Sigmoid colon (tissue), 7 donors: Measurements from ENCODE around the gene FBLN1. TPM values are rescaled to one million over a fixed set of nuclear protein-coding genes. Genes with fewer than 3 reads are reported as not detected.
A peak's percentile ranks its signal among the peaks of the same experiment; 100 is the strongest.
"Not testable (repeated sequence)": the region's sequence is repeated elsewhere in the genome, so short reads cannot be mapped to it uniquely, and the experiment has no call there.

Source experiments
- DNase-seq: peaks from one replicate; pipeline ENCODE4 v3.0.0-alpha.2; 2019
- H3K27ac ChIP-seq, 4 donors: fragments of 200-600 bp; sonication (generic); one replicate each; pipeline ENCODE4 v1.5.1; 2016 to 2019; ENCODE audit warnings: mild to moderate bottlenecking in 1 of 4
- H3K27me3 ChIP-seq, 3 donors: fragments of 200-600 bp; sonication (generic); one replicate each; pipeline ENCODE4 v1.5.1; 2019; ENCODE audit warnings: mild to moderate bottlenecking in 1 of 3
- H3K36me3 ChIP-seq, 4 donors: fragments of 200-600 bp; sonication (generic); one replicate each; pipeline ENCODE4 v1.5.1; 2016 to 2019
- H3K4me1 ChIP-seq, 4 donors: fragments of 200-600 bp; sonication (generic); one replicate each; pipeline ENCODE4 v1.5.1; 2017 to 2019
- H3K4me3 ChIP-seq, 4 donors: fragments of 200-600 bp; sonication (generic); one replicate each; pipeline ENCODE4 v1.5.1; 2017 to 2019; ENCODE audit warnings: mild to moderate bottlenecking in 2 of 4, moderate library complexity in 1 of 4
- H3K9me3 ChIP-seq, 4 donors: fragments of 200-600 bp in 3 of 4; sonication (generic) in 3 of 4; one replicate each; pipeline versions ENCODE4 v1.5.1 to v1.6.1; 2013 to 2019
- EP300 ChIP-seq, 4 donors: sonication (generic); formaldehyde crosslinking; IDR thresholded peaks; one replicate each; pipeline ENCODE4 v1.6.1; 2017; ENCODE audit warnings: antibody characterized with exemption in 4 of 4
- POLR2A ChIP-seq, 2 donors: fragments of 450-650 bp; IDR thresholded peaks; one replicate each; pipeline ENCODE4 v1.6.1; 2016; ENCODE audit warnings: antibody characterized with exemption in 2 of 2, mild to moderate bottlenecking in 2 of 2, moderate library complexity in 2 of 2
- POLR2AphosphoS5 ChIP-seq, 4 donors: sonication (generic); formaldehyde crosslinking; IDR thresholded peaks; one replicate each; pipeline ENCODE4 v1.6.1; 2017; ENCODE audit warnings: antibody characterized with exemption in 4 of 4
- WGBS, 2 donors: extraction: QIAGEN DNeasy Blood & Tissue Kit; methylation state at CpG; one replicate each; pipeline ENCODE4 v1.1.7; 2013; 5-methylcytosine and 5-hydroxymethylcytosine counted together
- intact Hi-C: fragments of 100-400 bp; cut with DNase I; formaldehyde crosslinking; loops from one replicate; pipeline ENCODE4 v1.15.1; 2023
- polyA plus RNA-seq, 3 donors: library from polyadenylated mRNA; stranded (reverse); fragments of 200-250 nt; gene quantifications; one replicate each; pipeline ENCODE4 v1.2.3, GENCODE V29; 2013
- total RNA-seq, 4 donors: library from RNA; depleted of rRNA; stranded (reverse); fragments of >200 nt; gene quantifications; one replicate each; pipeline ENCODE4 v1.1.0, GENCODE V29; 2016
- TF ChIP-seq, protein P1 (sequence below), 4 experiments: fragments of 450-650 bp in 3 of 4; fragments of 200-600 bp in 1 of 4; IDR thresholded peaks; one replicate each; pipeline ENCODE4 v1.5.1; 2016 to 2019; ENCODE audit warnings: antibody characterized with exemption in 4 of 4, mild to moderate bottlenecking in 3 of 4, moderate library complexity in 2 of 4
- donor health status: healthy with polysubstance abuse.
- donor health status: Bipolar disorder and iron deficiency.
- donor health status: healthy.

Gene FBLN1
- total and polyA plus RNA-seq, 7 donors = 9.0 to 230 (median 123) TPM

DNA sequence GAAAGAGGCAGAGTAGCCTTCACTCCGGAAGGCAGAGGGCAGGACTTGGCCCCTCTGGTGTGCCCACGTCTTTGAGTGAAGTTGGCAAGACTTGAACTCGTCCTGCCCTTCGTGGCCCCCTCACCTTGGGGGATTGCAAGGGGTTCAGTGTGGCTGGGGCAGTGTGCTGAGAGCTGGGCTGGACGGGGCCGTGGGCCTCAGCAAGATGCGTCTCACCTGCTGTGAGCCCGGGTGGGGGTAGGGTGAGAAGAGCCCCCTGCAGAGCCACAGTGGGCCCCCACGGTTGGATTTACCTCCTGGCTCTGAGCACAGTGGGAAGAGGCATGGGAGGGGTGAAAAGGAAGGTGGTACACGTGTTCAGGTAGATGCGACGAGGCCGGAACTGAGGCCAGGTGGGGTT lies 87.6 kb downstream of the FBLN1 start:
- 81 to 88% methylated on average over 13 of the region's 13 CpGs for WGBS, 2 donors
- Histone ChIP-seq H3K4me1 (no peaks in the 10 kb centered on the region), H3K27ac (no peak overlapping the region), H3K27me3 (no peaks in the 10 kb centered on the region), H3K9me3 (no peaks in the 10 kb centered on the region), H3K36me3 (no peaks in the 10 kb centered on the region), H3K4me3 (no peak overlapping the region)
- no peak for DNase-seq
- no peak for TF ChIP-seq POLR2AphosphoS5 (IDR thresholded peaks at IDR 0.05)
- TF ChIP-seq EP300 (IDR thresholded peaks at IDR 0.05) = no peak
- no peak for TF ChIP-seq POLR2A (IDR thresholded peaks at IDR 0.05)
- TF ChIP-seq, protein P1, sequence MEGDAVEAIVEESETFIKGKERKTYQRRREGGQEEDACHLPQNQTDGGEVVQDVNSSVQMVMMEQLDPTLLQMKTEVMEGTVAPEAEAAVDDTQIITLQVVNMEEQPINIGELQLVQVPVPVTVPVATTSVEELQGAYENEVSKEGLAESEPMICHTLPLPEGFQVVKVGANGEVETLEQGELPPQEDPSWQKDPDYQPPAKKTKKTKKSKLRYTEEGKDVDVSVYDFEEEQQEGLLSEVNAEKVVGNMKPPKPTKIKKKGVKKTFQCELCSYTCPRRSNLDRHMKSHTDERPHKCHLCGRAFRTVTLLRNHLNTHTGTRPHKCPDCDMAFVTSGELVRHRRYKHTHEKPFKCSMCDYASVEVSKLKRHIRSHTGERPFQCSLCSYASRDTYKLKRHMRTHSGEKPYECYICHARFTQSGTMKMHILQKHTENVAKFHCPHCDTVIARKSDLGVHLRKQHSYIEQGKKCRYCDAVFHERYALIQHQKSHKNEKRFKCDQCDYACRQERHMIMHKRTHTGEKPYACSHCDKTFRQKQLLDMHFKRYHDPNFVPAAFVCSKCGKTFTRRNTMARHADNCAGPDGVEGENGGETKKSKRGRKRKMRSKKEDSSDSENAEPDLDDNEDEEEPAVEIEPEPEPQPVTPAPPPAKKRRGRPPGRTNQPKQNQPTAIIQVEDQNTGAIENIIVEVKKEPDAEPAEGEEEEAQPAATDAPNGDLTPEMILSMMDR (IDR thresholded peaks at IDR 0.05) = no peak
- intact Hi-C loops = no loop called here

DNA sequence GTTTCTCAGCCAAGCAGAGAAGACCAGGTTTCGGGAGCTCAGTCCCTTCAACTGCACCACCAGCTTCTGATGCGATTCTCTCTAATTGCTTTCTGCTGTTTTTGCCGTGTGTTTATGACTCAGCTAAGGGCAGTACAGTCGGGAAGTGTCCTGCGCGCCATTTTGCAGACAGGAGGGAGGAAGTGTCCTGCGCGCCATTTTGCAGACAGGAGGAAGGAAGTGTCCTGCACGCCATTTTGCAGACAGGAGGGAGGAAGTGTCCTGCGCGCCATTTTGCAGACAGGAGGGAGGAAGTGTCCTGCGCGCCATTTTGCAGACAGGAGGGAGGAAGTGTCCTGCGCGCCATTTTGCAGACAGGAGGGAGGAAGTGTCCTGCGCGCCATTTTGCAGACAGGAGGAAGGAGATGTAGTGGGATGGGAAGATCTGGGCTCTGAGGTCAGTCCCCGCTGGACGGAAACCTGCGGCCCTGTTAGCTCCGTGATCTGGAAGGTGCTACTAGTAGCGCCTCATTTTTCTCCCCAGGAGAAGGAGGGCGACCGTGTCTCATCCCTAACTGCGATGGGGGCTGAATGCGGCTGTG lies 89.0 kb downstream of the FBLN1 start:
- intact Hi-C loops, H3K36me3 ChIP-seq, DNase-seq, H3K27ac ChIP-seq, H3K4me3 ChIP-seq, H3K9me3 ChIP-seq, H3K4me1 ChIP-seq, H3K27me3 ChIP-seq: not testable (repeated sequence)
- 91 to 93% methylated on average over 26 of the region's 26 CpGs for WGBS, 2 donors

DNA sequence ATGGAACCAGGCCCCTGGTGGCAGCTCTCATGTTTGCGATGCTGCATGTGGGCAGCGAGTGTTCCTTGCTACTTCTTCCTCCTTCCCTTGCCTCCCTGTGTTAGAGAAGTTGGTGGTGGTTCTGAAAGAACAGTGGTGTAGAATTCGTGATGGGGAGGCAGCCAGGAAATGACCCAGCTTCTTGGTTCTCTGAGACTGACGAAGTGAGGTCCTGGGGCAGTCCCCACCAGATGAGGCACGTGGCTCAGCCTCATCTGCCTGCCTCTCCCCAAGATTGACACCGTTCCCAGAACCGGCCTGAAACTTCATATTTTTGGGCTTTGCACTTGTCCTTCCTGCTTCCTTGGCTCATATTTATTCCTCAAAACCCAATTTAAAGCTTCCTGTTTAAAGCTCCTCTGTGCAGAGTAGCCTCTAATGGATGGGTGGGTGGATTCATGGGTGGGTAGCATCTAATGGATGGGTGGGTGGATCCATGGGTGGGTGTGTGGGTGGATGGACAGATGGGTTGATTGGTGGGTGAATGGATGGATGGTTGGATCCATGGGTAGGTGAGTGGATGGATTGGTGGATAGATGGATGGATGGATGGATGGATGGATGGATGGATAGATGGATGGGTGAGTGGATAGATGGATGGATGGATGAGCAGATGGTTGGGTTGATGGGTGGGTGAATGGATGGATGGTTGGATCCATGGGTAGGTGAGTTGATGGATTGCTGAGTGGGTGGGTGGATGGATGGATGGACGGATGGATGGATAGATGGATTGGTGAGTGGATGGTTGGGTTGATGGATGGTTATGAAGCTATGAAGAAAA lies 91.6 kb downstream of the FBLN1 start:
- no peak overlapping the region for H3K27ac ChIP-seq
- DNase-seq = no peak
- intact Hi-C loops = no loop called here
- WGBS, 2 donors = 82 to 84% methylated on average over 8 of the region's 8 CpGs
- H3K9me3 ChIP-seq = no peaks in the 10 kb centered on the region
- no peak overlapping the region for H3K4me3 ChIP-seq
- no peaks in the 10 kb centered on the region for H3K36me3 ChIP-seq
- H3K4me1 ChIP-seq = no peaks in the 10 kb centered on the region
- TF ChIP-seq EP300 (IDR thresholded peaks at IDR 0.05) (no peak), POLR2AphosphoS5 (IDR thresholded peaks at IDR 0.05) (no peak), POLR2A (IDR thresholded peaks at IDR 0.05) (no peak)
- TF ChIP-seq, protein P1 (IDR thresholded peaks at IDR 0.05) = no peak
- H3K27me3 ChIP-seq = no peaks in the 10 kb centered on the region

DNA sequence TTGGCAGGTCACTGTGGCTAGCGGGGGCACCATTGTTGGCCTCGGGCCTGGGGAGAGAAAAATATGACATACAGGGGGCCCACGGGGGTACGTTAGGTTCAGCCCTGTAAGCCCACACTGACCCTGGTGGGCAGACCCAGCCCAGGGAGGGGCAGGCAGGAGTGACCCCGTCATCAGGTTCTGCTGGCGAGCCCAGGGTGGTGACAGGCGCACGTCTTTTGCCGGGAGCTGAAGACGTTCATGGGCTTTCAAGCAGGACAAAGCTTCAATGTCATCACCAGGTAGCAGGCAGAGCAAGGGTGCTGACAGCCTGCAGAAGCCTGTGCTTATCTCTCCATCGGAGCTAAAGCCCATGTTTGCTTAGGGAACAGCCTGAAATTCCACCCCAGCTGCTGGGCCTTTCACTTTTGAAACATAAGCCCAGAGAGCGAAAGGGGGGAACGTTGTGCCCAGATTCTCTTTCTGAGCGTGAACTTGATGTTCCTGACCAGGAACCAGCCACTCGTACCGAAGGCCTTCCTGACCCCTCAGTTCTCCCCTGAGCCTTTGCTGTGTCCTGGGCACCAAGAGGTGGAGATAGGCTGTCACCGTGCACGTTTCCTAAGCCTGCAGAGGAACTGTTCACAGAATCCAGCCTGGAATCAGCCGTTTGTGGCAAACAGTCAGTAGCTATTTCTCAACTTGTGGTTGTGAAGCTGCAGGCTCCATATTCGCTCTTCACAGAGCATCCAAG lies 94.9 kb downstream of the FBLN1 start:
- H3K27ac ChIP-seq = no peak overlapping the region
- H3K36me3 ChIP-seq = no peaks in the 10 kb centered on the region
- WGBS, 2 donors = 25 to 67% methylated on average over 20 of the region's 20 CpGs
- intact Hi-C loops = no loop called here
- H3K4me1 ChIP-seq = no peaks in the 10 kb centered on the region
- TF ChIP-seq, protein P1 (IDR thresholded peaks at IDR 0.05) = no peak
- TF ChIP-seq POLR2A (IDR thresholded peaks at IDR 0.05) (no peak), POLR2AphosphoS5 (IDR thresholded peaks at IDR 0.05) (no peak), EP300 (IDR thresholded peaks at IDR 0.05) (no peak)
- no peak for DNase-seq
- no peaks in the 10 kb centered on the region for H3K9me3 ChIP-seq
- H3K27me3 ChIP-seq = no peaks in the 10 kb centered on the region
- no peak overlapping the region for H3K4me3 ChIP-seq

DNA sequence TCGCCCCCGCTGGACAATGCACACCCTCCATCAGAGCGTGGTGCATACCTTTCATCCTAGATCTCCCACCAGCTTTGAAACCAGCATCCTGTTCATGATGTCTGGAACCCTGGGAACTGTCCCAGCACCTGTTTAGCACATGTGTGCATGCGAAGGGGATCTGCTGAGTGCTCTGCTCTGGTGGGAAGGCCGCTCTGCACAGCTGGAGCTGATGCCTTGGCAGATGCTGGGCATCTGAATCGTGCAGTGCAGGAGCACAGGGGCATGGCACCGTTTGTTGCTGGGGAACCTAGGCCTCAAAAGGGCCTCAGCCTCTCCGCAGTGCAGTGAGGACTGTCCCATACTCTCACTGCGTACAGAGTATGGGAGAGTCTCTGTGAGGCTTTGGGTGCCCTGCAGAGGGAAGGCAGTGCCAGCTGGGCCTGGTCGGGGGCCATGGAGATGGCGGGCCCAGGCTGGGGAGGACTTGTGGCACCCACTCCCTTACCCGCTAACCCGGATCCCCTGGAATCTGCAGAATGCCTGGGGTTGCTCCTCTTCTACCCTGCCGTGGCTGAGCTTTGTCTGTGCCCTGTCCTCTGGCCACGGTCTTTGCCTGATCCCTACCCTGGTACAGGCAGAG lies 96.0 kb downstream of the FBLN1 start:
- Histone ChIP-seq H3K4me1 (no peaks in the 10 kb centered on the region), H3K36me3 (no peaks in the 10 kb centered on the region), H3K27ac (no peak overlapping the region), H3K4me3 (no peak overlapping the region), H3K9me3 (no peaks in the 10 kb centered on the region), H3K27me3 (no peaks in the 10 kb centered on the region)
- DNase-seq = peak; percentile 47
- WGBS, 2 donors = 87 to 92% methylated on average over 15 of the region's 15 CpGs
- intact Hi-C loops = no loop called here
- TF ChIP-seq, protein P1 (IDR thresholded peaks at IDR 0.05) = no peak
- no peak for TF ChIP-seq POLR2AphosphoS5 (IDR thresholded peaks at IDR 0.05)
- no peak for TF ChIP-seq EP300 (IDR thresholded peaks at IDR 0.05)
- no peak for TF ChIP-seq POLR2A (IDR thresholded peaks at IDR 0.05)
